GM18517 (cell line): ENCODE results near the gene CAMK2B.
"Not testable (repeated sequence)": the region's sequence is repeated elsewhere in the genome, so short reads cannot be mapped to it uniquely, and the experiment has no call there.

Source experiments
- ATAC-seq: cut with Tn5 transposase; IDR thresholded peaks from one replicate; pipeline ENCODE4 v1.9.1; 2021; ENCODE audit warnings: mild to moderate bottlenecking, moderate library complexity; ENCODE audit not compliant: unreplicated experiment

CAMK2B gene

DNA sequence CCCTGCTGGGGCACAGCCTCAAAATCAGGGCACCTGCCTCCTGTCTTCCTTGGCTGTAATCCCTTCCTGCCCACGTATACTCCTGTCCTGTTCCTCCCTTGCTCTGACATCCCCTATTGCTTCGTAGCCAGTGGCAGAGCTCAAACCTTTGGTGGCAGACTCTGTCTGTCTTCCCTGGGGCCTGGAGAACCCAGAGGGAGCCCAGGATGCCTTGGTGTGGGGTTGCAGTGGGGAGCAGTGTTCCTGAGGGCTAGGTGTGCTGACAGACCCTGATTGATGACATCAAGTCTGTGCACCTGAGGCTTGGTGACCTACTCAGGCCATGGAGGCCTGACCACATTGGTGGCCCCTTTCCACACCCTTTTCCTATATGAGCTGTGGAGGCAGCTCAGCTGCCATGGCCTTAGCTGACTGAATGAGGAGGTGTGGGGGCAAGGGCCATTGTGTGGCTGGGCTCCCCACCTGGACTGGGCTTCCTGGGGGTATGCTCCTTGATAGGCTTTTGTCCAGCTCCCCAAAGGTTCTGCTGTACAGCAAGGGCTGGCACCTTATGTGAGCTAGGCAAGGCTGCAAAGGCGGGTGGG, 130.7 kb downstream of the CAMK2B start:
- no peak for ATAC-seq

GRCh38 chr7:44194069-44194468, 131.3 kb downstream of the CAMK2B start:
- no peak for ATAC-seq

- no peak for ATAC-seq
Observed at GRCh38 chr7:44193011-44193802, 132.2 kb downstream of the CAMK2B start.

GRCh38 chr7:44191171-44191570, 134.2 kb downstream of the CAMK2B start:
- ATAC-seq = no peak

- no peak for ATAC-seq
Observed at GRCh38 chr7:44189993-44190872, 135.2 kb downstream of the CAMK2B start.

GRCh38 chr7:44189286-44189992, 136.0 kb downstream of the CAMK2B start, which contains the start of gene GCK:
GCK (minus strand) TSS chr7:44189439; CDS start chr7:44188953, 486 bp downstream.
- ATAC-seq = no peak

DNA sequence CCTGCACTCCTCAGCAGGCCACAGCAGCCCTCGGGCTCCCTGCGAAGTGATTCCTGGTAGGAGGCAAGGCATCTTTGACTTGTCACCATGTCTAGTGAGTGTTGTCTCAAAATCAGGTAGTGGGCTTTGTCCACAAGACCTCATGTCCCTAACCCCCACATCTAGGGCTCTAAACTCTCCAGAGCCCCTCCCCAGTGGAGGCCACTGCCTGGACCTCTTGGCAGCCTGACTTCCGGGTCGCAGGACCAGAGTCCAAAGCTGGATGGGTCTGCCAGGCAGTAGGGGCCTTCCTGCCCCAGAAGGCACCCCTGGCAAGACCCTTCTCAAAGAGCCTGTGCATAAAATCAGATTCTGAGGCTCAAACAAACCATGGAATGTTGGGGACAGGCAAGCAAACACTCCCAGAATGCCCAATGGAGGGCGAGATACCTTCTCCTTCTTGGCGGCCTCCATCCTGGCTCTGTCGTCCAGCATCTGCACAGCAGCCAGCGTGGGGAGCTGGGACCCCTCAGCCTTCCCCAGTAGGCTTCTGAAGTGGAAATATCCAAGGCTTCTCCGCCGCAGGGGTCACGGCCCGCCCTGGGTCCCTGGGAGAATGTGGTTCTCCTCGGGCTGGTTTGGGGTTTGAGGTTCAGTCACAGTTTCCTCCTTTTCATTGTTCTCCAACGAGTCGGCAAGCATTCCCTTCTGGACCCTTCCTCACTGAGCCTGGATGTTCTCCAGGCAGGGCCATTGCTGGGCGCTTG, 136.7 kb downstream of the CAMK2B start:
- no peak for ATAC-seq

DNA sequence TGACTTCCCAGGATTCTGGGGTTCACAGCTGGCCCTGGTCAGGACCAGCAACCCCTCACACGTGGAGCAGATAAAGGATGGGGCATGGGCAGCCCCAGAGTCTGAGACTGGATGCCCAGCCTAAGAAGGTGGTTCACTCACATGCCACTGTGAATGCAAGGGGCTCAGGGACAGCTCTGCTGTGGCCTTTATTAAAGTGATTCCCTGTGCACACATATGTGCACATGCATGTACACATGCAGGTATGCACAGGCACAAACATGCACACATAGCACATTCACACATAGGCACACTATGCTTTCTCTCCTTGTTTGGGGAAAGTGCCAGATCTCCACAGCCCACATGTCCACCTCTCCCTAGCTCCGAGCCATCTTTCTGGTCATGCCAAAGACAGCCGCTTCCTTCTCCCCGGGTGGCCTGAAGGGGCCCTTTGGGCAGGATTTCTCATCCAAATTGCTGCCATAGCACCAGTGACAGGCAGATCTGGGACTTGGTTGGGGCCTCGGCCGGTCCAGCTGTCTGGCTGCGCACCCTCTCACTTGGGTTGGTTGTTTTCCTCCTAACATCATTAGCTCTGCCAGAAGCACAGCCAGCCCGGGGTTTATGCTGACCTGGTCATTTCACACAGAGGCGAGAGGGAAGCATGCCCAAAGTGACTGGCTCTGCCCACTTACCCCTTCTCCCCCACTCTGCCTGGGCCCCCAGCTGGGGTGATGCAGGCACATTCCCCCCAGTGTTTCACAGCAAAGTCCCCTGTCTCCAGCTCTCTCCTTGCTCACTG, 137.6 kb downstream of the CAMK2B start:
- no peak for ATAC-seq

GRCh38 chr7:44186736-44187135, 138.7 kb downstream of the CAMK2B start:
- ATAC-seq = no peak

GRCh38 chr7:44185729-44186128, 139.7 kb downstream of the CAMK2B start:
- no peak for ATAC-seq

- ATAC-seq = no peak
Observed at GRCh38 chr7:44184873-44185446, 140.4 kb downstream of the CAMK2B start.

GRCh38 chr7:44184206-44184872, 141.1 kb downstream of the CAMK2B start:
- ATAC-seq = no peak

GRCh38 chr7:44183386-44183785, 142.0 kb downstream of the CAMK2B start:
- no peak for ATAC-seq

GRCh38 chr7:44182827-44183226, 142.6 kb downstream of the CAMK2B start:
- no peak for ATAC-seq

GRCh38 chr7:44180631-44181030, 144.8 kb downstream of the CAMK2B start:
- no peak for ATAC-seq

- ATAC-seq = no peak
Observed at GRCh38 chr7:44177570-44178131, 147.7 kb downstream of the CAMK2B start.

DNA sequence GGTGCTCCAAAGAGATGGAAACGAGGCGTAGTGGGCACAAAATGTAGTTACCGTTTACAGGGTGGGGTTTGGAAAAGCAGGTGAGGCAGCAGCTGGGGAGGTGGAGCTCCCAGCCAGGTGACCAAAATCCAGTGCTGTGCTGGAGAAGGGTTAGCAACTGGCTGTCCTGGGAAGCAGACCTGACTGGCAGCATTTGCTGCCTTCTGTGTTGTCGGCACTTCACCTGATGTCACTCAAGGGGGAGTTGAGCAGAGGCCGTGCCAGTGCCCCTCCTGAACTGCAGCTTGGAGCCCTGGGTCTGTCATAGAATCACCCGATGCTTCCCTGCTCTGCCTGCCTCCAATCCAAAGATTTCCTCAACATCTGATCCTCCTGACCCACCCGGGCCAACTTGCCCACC, 148.9 kb downstream of the CAMK2B start:
- no peak for ATAC-seq

DNA sequence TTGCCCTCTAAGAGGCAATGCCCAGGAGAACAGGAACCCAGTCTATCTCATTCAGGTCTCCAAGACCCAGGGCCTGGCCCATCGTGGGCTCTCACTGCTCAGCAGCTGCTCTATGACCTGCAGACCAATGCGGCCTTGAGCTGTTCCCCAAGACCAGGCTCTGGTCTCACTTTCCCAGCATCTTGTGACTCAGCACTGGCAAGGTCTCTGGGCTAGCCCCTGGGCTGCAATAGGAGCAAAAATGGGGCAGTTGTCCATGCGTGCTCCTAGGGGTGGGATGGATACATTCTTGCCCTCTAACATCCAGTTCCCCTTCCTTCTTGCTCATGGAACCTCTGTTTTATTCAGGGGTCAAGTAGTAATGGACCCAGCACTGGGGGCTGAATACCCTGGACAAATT, 149.7 kb downstream of the CAMK2B start:
- no peak for ATAC-seq

DNA sequence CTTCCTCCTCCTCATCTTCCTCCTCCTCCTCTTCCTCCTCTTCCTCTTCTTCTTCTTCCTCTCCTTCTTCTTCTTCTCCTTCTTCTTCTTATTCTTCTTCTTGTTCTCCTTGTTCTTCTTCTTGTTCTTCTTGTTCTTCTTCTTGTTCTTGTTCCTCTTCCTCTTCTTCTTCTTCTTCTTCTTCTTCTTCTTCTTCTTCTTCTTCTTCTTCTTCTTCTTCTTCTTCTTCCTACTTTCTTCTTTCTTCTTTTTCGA, 150.8 kb downstream of the CAMK2B start:
- ATAC-seq = not testable (repeated sequence)
